Endothelial cell of coronary artery (primary cell): ENCODE results near the gene CAMLG. TPM values are rescaled to one million over a fixed set of nuclear protein-coding genes. Genes with fewer than 3 reads are reported as not detected.

Experiments used
- total RNA-seq: library from RNA; depleted of rRNA; stranded (reverse); fragments of >200 nt; gene quantifications from 2 replicates; pipeline ENCODE4 v1.2.3, GENCODE V29; 2014

CAMLG gene
- total RNA-seq = 37.5 and 52.8 TPM in 2 replicates

GRCh38 chr5:134738133-134738962 is at the start of gene CAMLG:
Gene CAMLG, plus strand, starts transcription at chr5:134738548. Its CDS starts 73 bp downstream, at chr5:134738621.

GRCh38 chr5:134758504-134759341 is 20.4 kb downstream of the CAMLG start, which contains the start of gene DDX46:
Gene DDX46, plus strand, starts transcription at chr5:134758779. Its CDS starts 160 bp downstream, at chr5:134758939.

Other genes with a start within 250 kb of the CAMLG start
- gene JADE2, start 212.9 kb upstream of the CAMLG start, total RNA-seq = 20.3 and 40.6 TPM in 2 replicates
- gene SAR1B, start 105.7 kb upstream of the CAMLG start, total RNA-seq = 74.5 and 77.0 TPM in 2 replicates
- gene SEC24A, start 89.8 kb upstream of the CAMLG start, total RNA-seq = 13.1 and 23.3 TPM in 2 replicates
- gene DDX46, start 20.2 kb downstream of the CAMLG start, total RNA-seq = 23.9 and 25.7 TPM in 2 replicates
- gene C5orf24, start 107.4 kb downstream of the CAMLG start, total RNA-seq = 46.0 and 49.0 TPM in 2 replicates
- gene TXNDC15, start 135.8 kb downstream of the CAMLG start, total RNA-seq = 43.6 and 80.9 TPM in 2 replicates
- gene PCBD2, start 166.6 kb downstream of the CAMLG start, total RNA-seq = 3.1 and 6.3 TPM in 2 replicates
- 0.09 and 0.19 TPM in 2 replicates for gene CATSPER3, start 229.4 kb downstream of the CAMLG start, total RNA-seq